Neuronal stem cell (in vitro differentiated cells): ENCODE results near the gene TMEM14B.
A peak's percentile ranks its signal among the peaks of the same experiment; 100 is the strongest.

ENCODE experiments used
- DNase-seq: peaks from one replicate; pipeline ENCODE4 v3.0.0-alpha.2; 2013; ENCODE audit warnings: low spot score
- H2AFZ ChIP-seq: one replicate; pipeline ENCODE4 v1.6.1; 2013; ENCODE audit warnings: mild to moderate bottlenecking, low read length, inconsistent platforms
- H2AK5ac ChIP-seq: 2 replicates; pipeline ENCODE4 v1.6.1; 2013; ENCODE audit warnings: low read depth, mild to moderate bottlenecking, inconsistent platforms, low read length, moderate library complexity, mixed read lengths
- H2BK120ac ChIP-seq: 2 replicates; pipeline ENCODE4 v1.6.1; 2013; ENCODE audit warnings: low read depth, mild to moderate bottlenecking, inconsistent platforms, low read length, moderate library complexity, mixed read lengths
- H2BK12ac ChIP-seq: one replicate; pipeline ENCODE4 v1.6.1; 2013; ENCODE audit warnings: low read length, inconsistent platforms
- H2BK15ac ChIP-seq: 2 replicates; pipeline ENCODE4 v1.6.1; 2013; ENCODE audit warnings: mild to moderate bottlenecking, low read length, inconsistent platforms, mixed read lengths
- H2BK5ac ChIP-seq: one replicate; pipeline ENCODE4 v1.6.1; 2013; ENCODE audit warnings: inconsistent platforms, mild to moderate bottlenecking, low read length, moderate library complexity
- H3K14ac ChIP-seq: one replicate; pipeline ENCODE4 v1.6.1; 2013; ENCODE audit warnings: low read length, inconsistent platforms
- H3K18ac ChIP-seq: 2 replicates; pipeline ENCODE4 v1.6.1; 2013; ENCODE audit warnings: low read length, inconsistent platforms
- H3K23ac ChIP-seq: 2 replicates; pipeline ENCODE4 v1.6.1; 2013; ENCODE audit warnings: low read depth, mild to moderate bottlenecking, mixed read lengths, low read length, inconsistent platforms; ENCODE audit not compliant: poor library complexity
- H3K27ac ChIP-seq: replicated peaks from 3 replicates; pipeline ENCODE4 v1.5.1; 2013; ENCODE audit warnings: low read length, inconsistent platforms
- H3K27me3 ChIP-seq, 3 experiments: 2 replicates each; pipeline ENCODE4 v1.6.1; 2013; ENCODE audit warnings: low read length in 3 of 3, mild to moderate bottlenecking in 2 of 3, inconsistent platforms in 1 of 3, low read depth in 1 of 3, mixed read lengths in 1 of 3, moderate library complexity in 1 of 3; ENCODE audit not compliant: control insufficient read depth in 3 of 3, insufficient read depth in 3 of 3
- H3K36me3 ChIP-seq, 2 donors: replicated peaks in 1 of 2; 2 replicates each; pipeline ENCODE4 v1.6.1; 2013; ENCODE audit warnings: low read length in 2 of 2; ENCODE audit not compliant: control insufficient read depth in 2 of 2, insufficient read depth in 2 of 2
- H3K4ac ChIP-seq: 2 replicates; pipeline ENCODE4 v1.6.1; 2013; ENCODE audit warnings: inconsistent platforms, mild to moderate bottlenecking, low read length, moderate library complexity
- H3K4me1 ChIP-seq, 2 donors: 1 replicate in 1 of 2; 2 replicates in 1 of 2; pipeline ENCODE4 v1.6.1; 2013; ENCODE audit warnings: low read length in 2 of 2, low read depth in 1 of 2; ENCODE audit not compliant: control insufficient read depth in 2 of 2, insufficient read depth in 1 of 2
- H3K4me2 ChIP-seq: one replicate; pipeline ENCODE4 v1.6.1; 2013; ENCODE audit warnings: mild to moderate bottlenecking, low read length, inconsistent platforms; ENCODE audit not compliant: insufficient read depth, poor library complexity, severe bottlenecking
- H3K4me3 ChIP-seq, 2 donors: 2 replicates each; pipeline ENCODE4 v1.5.1; 2013; ENCODE audit warnings: low read length in 2 of 2, mild to moderate bottlenecking in 2 of 2, inconsistent platforms in 1 of 2, moderate library complexity in 1 of 2
- H3K79me1 ChIP-seq: one replicate; pipeline ENCODE4 v1.6.1; 2013; ENCODE audit warnings: low read depth, mild to moderate bottlenecking, inconsistent platforms, low read length, moderate library complexity
- H3K9ac ChIP-seq: one replicate; pipeline ENCODE4 v1.6.1; 2013; ENCODE audit warnings: mild to moderate bottlenecking, low read depth, low read length, inconsistent platforms; ENCODE audit not compliant: poor library complexity
- H3K9me3 ChIP-seq, 2 donors: replicated peaks in 1 of 2; 2 replicates each; pipeline versions ENCODE3 to v1.6.1; 2013; ENCODE audit warnings: low read length in 2 of 2, mild to moderate bottlenecking in 2 of 2, inconsistent platforms in 1 of 2, low read depth in 1 of 2, mixed read lengths in 1 of 2, moderate library complexity in 1 of 2; ENCODE audit not compliant: control insufficient read depth in 2 of 2, insufficient read depth in 1 of 2
- H4K8ac ChIP-seq: one replicate; pipeline ENCODE4 v1.6.1; 2013; ENCODE audit warnings: low read depth, mild to moderate bottlenecking, inconsistent platforms, low read length, moderate library complexity
- H4K91ac ChIP-seq: one replicate; pipeline ENCODE4 v1.6.1; 2013; ENCODE audit warnings: low read length, low read depth, mild to moderate bottlenecking, inconsistent platforms; ENCODE audit not compliant: poor library complexity
- whole genome bisulfite sequencing, 2 donors: extraction: QIAGEN DNeasy Blood & Tissue Kit; methylation state at CpG; one replicate each; pipeline ENCODE4 v1.1.7; 2013; ENCODE audit warnings: missing lambda C conversion rate in 2 of 2, mixed read lengths in 1 of 2; ENCODE audit not compliant: insufficient read length in 2 of 2, insufficient replicate concordance in 1 of 2; ENCODE audit errors: extremely low coverage in 2 of 2; 5-methylcytosine and 5-hydroxymethylcytosine counted together

The TMEM14B gene

GRCh38 chr6:10763006-10763405 lies 15.4 kb downstream of the TMEM14B start:
- H2BK5ac ChIP-seq = no peak overlapping the region
- no peak overlapping the region for H3K9ac ChIP-seq
- H3K4me2 ChIP-seq = no peak overlapping the region
- no peak overlapping the region for H2BK120ac ChIP-seq
- WGBS, 2 donors = no CpG with 5 or more reads among the region's 2 CpGs
- H3K18ac ChIP-seq = no peak overlapping the region
- H3K27me3 ChIP-seq = no peaks in the 10 kb centered on the region
- no peak overlapping the region for H3K4ac ChIP-seq
- no peak overlapping the region for H4K8ac ChIP-seq
- H3K9me3 ChIP-seq = no peaks in the 10 kb centered on the region
- no peak overlapping the region for H3K27ac ChIP-seq
- H3K14ac ChIP-seq = no peak overlapping the region
- H3K79me1 ChIP-seq = no peaks in the 10 kb centered on the region
- no peak overlapping the region for H2AK5ac ChIP-seq
- no peak for DNase-seq
- no peak overlapping the region for H2AFZ ChIP-seq
- no peak overlapping the region for H4K91ac ChIP-seq
- no peak overlapping the region for H2BK12ac ChIP-seq
- H3K4me3 ChIP-seq = no peak overlapping the region
- H2BK15ac ChIP-seq = no peak overlapping the region
- H3K4me1 ChIP-seq = no peaks in the 10 kb centered on the region
- no peak overlapping the region for H3K23ac ChIP-seq
- peaks cover 7 to 49% of the 10 kb centered on the region in 2 donors for H3K36me3 ChIP-seq

- peaks cover 2% of the 10 kb centered on the region for H3K79me1 ChIP-seq
- H2BK12ac ChIP-seq = no peak overlapping the region
- no peak overlapping the region for H4K91ac ChIP-seq
- H2BK5ac ChIP-seq = no peak overlapping the region
- no peak overlapping the region for H3K4ac ChIP-seq
- H3K9me3 ChIP-seq = no peaks in the 10 kb centered on the region
- peaks cover 13 to 51% of the 10 kb centered on the region in 2 donors for H3K36me3 ChIP-seq
- no peak overlapping the region for H4K8ac ChIP-seq
- H3K18ac ChIP-seq = no peak overlapping the region
- H3K27ac ChIP-seq = no peak overlapping the region
- H3K14ac ChIP-seq = no peak overlapping the region
- no peak overlapping the region for H2BK120ac ChIP-seq
- H3K4me3 ChIP-seq = no peak overlapping the region
- no peak for DNase-seq
- no peak overlapping the region for H3K23ac ChIP-seq
- no peak overlapping the region for H2AFZ ChIP-seq
- no peaks in the 10 kb centered on the region for H3K27me3 ChIP-seq
- no peaks in the 10 kb centered on the region for H3K4me1 ChIP-seq
- H2BK15ac ChIP-seq = no peak overlapping the region
- no peak overlapping the region for H3K4me2 ChIP-seq
- no CpG with 5 or more reads among the region's 3 CpGs for WGBS, 2 donors
- no peak overlapping the region for H3K9ac ChIP-seq
- H2AK5ac ChIP-seq = no peak overlapping the region
These were observed 21.8 kb downstream of the TMEM14B start for GRCh38 chr6:10769419-10769818.

GRCh38 chr6:10771371-10771894 lies 23.8 kb downstream of the TMEM14B start:
- peaks cover 12 to 63% of the 10 kb centered on the region in 2 donors for H3K36me3 ChIP-seq
- peak overlapping the region; percentile 27 for H3K23ac ChIP-seq
- H3K9me3 ChIP-seq = no peaks in the 10 kb centered on the region
- H2BK120ac ChIP-seq = no peak overlapping the region
- no peak overlapping the region for H2AFZ ChIP-seq
- H3K18ac ChIP-seq = no peak overlapping the region
- no peak overlapping the region for H2BK12ac ChIP-seq
- WGBS, 2 donors = no CpG with 5 or more reads among the region's 12 CpGs
- no peak overlapping the region for H2AK5ac ChIP-seq
- H3K14ac ChIP-seq = no peak overlapping the region
- no peak overlapping the region for H3K9ac ChIP-seq
- no peak overlapping the region for H3K4ac ChIP-seq
- no peak overlapping the region for H3K27ac ChIP-seq
- H2BK5ac ChIP-seq = no peak overlapping the region
- H3K4me2 ChIP-seq = no peak overlapping the region
- no peak overlapping the region for H4K91ac ChIP-seq
- H3K4me1 ChIP-seq = no peaks in the 10 kb centered on the region
- H3K79me1 ChIP-seq = peaks cover 2% of the 10 kb centered on the region
- no peak overlapping the region for H2BK15ac ChIP-seq
- H4K8ac ChIP-seq = no peak overlapping the region
- H3K4me3 ChIP-seq = no peak overlapping the region
- no peaks in the 10 kb centered on the region for H3K27me3 ChIP-seq
- DNase-seq = no peak

- H3K4me3 ChIP-seq = no peak overlapping the region
- H2BK12ac ChIP-seq = no peak overlapping the region
- WGBS, 2 donors = no CpG with 5 or more reads among the region's 3 CpGs
- H3K4me1 ChIP-seq = no peaks in the 10 kb centered on the region
- H3K14ac ChIP-seq = no peak overlapping the region
- H3K27ac ChIP-seq = no peak overlapping the region
- H2BK5ac ChIP-seq = no peak overlapping the region
- H2AK5ac ChIP-seq = no peak overlapping the region
- no peak overlapping the region for H4K91ac ChIP-seq
- H3K18ac ChIP-seq = no peak overlapping the region
- H2BK120ac ChIP-seq = no peak overlapping the region
- no peak overlapping the region for H2BK15ac ChIP-seq
- peaks cover 3 to 53% of the 10 kb centered on the region in 2 donors for H3K36me3 ChIP-seq
- no peaks in the 10 kb centered on the region for H3K27me3 ChIP-seq
- DNase-seq = no peak
- no peak overlapping the region for H4K8ac ChIP-seq
- no peak overlapping the region for H2AFZ ChIP-seq
- H3K9me3 ChIP-seq = no peaks in the 10 kb centered on the region
- H3K4ac ChIP-seq = no peak overlapping the region
- H3K9ac ChIP-seq = no peak overlapping the region
- H3K79me1 ChIP-seq = no peaks in the 10 kb centered on the region
- H3K23ac ChIP-seq = no peak overlapping the region
- H3K4me2 ChIP-seq = no peak overlapping the region
These were observed 30.6 kb downstream of the TMEM14B start for GRCh38 chr6:10778230-10778629.
